Occipital lobe (tissue), 2 donors: Measurements from ENCODE around the gene ABHD8. TPM values are rescaled to one million over a fixed set of nuclear protein-coding genes. Genes with fewer than 3 reads are reported as not detected.
A peak's percentile ranks its signal among the peaks of the same experiment; 100 is the strongest.
"Not testable (repeated sequence)": the region's sequence is repeated elsewhere in the genome, so short reads cannot be mapped to it uniquely, and the experiment has no call there.

Experiments
- DNase-seq: peaks from one replicate; lab custom pipeline; 2025; lab: John Stamatoyannopoulos, UW
- total RNA-seq: library from RNA; depleted of rRNA; stranded (reverse); fragments of >200 nt; gene quantifications from one replicate; pipeline ENCODE4 v1.2.3, GENCODE V29; 2014

The ABHD8 gene
- total RNA-seq, 1 donor from 2014 or later, result 20.6 TPM

DNA sequence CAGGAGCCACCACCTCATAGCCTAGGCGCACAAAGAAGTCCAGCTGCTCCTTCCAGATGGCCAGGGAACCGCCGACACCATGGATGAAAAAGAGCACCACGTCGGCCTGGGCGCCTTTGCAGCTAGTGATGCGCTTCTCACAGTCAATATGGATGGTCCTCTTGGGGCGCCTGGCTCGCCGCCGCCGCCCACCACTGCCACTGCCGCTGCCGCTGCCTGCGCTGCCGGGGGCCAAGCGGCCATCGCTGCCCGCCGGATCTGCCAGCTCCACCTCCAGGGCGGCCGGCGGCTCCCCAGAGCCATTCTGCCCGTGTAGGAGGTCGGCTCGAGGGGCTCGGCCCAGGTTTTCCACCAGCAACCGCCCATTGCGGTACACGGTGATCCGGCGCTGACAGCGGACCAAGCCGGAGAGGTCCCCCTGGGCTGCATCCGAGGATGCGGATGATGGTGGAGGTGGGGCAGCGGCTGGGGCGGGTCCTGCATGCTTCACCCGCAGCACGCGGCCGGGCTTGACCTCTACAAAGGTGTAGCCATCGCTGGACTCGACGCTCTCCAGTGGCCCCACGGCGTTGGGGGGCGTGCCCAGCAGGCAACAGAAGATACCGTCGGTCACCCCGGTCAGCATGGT lies 2.1 kb downstream of the ABHD8 start:
- DNase-seq, result no peak

DNA sequence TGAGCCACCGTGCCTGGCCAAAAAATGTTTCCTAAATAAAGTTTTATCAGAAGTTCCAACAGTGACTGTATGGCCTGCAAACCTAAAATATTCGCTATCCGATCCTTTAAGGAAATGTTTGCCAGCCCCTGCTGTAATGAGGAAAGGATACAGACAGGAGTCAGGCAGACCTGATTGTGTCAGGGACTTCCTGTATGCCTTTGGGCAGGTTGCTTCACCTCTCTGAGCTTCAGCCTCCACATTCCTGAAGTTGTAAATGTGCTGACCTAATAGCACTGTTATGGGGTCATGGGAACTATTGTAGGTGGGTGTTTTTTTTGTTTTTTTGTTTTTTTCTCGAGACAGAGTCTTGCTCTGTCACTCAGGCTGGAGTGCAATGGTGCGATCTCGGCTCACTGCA lies 6.2 kb downstream of the ABHD8 start:
- no peak for DNase-seq

DNA sequence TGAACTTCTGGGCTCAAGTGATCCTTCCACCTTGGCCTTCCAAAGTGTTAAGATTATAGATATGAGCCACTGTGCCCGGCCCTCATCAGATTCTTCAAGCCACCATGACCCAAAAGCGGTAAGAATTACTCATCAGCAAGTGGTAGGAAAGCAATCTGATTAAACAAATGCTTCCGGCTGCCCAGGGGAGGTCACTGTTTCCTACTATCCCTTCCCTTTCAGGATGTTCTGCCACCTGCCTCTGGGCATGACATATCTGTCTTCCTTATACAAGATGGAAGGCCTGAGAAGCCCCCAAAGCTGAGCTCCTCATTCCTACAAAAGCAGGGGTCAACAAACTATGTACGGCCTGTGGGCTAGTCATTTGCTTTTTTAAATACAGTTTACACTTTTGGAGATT lies 7.0 kb downstream of the ABHD8 start:
- DNase-seq, result no peak

DNA sequence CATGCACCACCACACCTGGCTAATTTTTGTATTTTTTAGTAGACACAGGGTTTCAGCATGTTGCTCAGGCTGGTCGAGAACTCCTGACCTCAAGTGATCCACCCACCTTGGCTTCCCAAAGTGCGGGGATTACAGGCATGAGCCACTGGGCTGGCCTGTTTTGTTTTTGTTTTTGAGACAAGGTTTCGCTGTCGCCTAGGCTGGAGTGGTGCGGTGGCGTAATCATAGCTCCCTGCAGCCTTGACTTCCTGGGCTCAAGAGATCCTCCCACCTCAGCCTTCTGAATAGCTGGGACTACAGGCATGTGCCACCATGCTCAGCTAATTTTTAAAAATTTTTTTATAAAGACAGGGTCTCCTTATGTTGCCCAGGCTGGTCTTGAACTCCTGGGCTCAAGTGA lies 7.7 kb downstream of the ABHD8 start:
- DNase-seq, result not testable (repeated sequence)

DNA sequence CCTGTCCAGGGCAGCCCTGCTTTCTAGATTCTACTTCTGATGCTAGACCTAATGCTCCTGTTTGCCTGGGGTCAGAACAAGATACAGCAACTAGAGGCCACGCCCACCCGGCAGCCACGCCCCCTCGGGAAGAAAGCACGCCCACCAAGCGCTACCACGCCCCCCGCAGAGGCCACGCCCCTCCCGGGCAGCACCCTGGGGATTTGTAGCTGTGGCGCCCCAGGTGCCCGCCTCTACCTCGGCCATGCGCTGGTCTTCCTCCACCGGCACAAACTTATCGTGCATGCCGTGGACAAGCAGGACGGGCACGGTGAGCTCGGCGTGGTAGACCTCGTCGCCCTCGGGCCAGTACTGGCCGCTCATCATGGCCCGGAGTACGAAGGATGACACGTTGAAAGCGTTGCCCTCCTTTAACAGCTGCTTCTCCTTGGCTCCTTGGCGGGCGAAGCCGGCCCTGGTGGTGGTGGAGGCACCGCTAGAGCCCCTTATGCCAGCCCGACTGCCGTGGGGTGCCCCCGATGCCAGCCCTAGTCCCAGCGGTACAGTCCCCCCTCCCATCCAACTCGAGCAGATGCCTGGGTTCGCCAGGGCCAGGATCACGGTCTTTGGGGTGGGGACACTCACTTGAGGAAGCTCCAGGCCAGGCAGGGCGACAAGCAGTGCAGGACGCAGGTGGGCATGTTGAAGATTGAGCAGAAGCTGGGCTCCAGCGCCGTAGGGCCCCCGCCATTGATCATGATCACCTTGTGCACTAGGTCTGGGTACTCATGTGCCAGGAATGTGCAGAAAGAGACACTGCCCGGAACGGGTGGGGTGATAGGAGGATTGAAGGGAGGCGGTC lies 9.0 kb downstream of the ABHD8 start:
- DNase-seq, result no peak

DNA sequence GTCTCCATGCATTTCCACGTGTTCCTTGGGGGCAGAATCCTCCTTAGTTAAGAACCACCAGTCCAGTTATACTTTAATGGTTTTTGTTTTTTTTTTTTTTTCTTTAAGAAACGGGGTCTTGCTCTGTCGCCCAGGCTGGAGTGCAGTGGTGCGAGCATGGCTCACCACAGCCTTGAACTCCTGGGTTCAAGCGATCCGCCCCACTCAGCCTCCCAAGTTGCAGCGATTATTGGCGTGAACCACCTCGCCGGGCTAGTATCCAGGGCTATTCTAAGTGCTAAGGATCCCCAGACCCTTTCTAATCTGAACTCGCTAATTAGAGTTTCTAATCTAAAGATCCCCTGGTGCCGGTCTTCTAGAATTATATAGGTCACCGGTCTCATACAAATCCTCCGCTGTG lies 9.6 kb downstream of the ABHD8 start:
- no peak for DNase-seq

DNA sequence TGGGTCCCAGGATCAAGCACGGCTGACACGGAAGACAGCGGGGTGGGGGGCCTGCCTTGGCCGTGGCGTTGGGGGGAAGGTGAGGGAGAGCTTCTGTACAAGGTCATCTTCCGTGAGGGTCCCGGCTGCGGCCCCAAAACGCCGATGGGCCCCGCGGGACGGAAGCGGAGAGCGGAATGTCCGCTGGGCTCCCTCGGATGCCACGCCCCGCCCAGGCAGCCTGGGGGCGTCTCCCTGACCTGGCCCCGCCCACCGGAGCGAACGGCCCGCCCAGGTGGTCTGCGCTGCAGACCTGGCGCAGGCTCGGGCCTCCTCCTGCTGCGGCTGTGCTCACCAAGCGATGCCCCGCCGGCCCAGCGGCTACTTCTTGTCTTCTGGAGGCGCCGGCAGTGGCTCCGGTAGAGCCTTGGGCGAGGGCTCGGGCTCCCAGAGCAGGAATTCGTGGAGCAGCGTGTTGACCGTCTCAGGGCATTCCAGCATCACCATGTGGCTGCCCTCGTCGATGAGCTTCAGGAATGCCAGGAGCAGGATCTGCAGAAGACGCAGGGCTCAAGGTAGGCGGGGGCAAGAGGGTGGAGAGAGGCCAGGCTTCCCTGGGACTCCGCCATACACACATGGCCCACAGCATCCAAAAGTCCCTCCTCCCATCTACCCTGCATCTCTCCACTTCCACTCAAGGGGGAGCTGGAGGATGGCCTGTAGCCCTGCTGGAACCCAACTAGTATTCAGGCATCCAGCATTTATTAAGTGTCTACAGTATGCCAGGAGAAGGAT lies 10.7 kb downstream of the ABHD8 start:
- DNase-seq, result no peak

DNA sequence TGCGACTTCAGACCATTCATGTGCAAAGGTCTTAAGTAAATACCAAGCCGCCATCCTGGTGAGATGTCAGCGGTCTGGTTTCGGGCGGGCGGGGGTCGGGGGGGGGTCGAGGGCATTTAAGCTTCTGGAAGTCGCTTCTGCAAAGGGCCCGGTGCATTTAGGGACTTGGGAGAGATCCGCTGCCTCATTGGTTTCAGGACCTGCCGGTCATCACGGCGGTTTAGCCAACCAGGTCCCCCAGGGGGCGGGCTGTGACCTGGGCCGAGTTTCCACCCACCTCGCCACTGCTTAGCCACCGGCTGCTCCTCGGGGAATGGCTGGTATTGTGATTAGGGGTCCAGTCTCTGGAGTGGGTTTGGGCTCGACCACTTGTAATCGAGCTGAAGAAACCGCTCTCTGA lies 13.7 kb downstream of the ABHD8 start:
- DNase-seq, result no peak

DNA sequence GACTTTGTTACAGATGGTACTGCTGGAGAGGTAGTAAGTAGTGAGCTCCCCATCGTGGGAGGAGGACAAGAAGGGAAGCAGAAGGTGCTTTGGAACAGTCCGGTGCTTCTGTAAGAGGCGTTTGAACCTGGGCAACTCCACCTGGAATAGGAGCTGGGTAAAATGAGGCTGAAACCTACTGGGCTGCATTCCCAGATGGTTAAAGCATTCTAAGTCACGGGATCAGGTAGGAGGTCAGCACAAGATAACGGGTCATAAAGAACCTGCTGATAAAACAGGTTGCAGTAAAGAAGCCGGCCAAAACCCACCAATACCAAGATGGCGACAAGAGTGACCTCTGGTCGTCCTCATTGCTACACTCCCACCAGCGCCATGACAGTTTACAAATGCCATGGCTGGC lies 16.5 kb downstream of the ABHD8 start:
- DNase-seq, result no peak

DNA sequence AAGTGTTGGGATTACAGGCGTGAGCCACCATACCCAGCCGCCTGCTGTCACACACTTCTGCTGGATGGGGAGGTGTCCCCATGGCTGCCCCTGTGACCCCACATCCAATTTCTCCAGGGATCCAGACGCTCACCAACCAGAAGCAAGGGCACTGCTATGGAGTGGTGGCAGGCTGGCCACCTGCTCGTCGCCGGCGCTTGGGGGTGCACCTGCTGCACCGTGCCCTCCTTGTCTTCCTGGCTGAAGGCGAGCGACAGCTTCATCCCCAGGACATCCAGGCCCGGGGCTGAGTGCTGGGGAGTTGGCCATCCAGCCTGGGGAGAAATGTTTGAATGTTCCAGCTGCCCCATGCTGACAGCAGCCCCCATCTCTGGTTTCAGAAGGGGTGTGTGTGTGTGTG lies 17.0 kb downstream of the ABHD8 start:
- no peak for DNase-seq

DNA sequence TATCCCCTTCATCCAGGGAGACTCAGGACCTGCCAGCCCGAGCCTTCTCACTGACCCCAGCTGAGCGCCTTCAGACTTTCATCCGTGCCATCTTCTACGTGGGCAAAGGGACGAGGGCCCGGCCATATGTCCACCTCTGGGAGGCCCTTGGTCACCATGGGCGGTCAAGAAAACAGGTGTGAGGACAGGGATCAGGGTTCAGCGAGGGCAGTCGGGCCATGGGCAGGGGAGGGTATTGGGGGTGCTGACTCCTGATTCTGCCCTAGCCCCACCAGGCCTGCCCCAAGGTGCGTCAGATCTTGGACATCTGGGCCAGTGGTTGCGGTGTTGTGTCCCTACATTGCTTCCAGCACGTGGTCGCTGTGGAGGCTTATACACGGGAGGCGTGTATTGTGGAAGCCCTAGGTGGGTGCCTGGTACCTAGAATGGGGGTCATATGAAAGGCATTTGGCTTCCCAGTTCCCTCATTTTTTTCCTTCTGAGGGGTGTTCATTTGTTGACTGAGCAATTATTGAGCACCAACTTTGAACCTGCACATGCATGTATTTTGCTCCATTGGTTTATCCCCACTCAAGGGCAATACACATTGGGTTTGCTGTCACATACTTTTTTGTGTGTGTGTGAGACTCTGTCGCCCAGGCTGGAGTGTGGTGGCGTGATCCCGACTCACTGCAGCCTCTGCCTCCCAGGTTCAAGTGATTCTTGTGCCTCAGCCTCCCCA lies 17.6 kb downstream of the ABHD8 start:
- no peak for DNase-seq

DNA sequence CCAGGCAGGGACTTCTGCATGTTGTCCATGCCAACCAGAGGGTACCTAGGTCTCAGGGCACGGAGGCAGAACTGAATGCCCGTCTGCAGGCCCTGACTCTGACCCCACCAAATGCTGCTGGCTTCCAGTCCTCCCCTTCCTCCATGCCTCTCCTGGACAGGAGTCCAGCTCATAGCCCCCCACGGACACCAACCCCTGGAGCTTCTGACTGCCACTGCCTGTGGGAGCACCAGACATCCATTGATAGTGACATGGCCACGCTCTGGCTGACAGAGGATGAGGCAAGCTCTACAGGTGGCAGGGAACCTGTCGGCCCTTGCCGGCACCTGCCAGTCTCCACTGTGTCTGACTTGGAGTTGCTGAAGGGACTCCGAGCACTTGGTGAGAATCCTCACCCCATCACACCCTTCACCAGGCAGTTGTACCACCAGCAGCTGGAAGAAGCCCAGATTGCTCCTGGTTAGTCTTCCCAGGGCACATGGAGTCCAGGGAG lies 19.7 kb downstream of the ABHD8 start:
- DNase-seq, result no peak

DNA sequence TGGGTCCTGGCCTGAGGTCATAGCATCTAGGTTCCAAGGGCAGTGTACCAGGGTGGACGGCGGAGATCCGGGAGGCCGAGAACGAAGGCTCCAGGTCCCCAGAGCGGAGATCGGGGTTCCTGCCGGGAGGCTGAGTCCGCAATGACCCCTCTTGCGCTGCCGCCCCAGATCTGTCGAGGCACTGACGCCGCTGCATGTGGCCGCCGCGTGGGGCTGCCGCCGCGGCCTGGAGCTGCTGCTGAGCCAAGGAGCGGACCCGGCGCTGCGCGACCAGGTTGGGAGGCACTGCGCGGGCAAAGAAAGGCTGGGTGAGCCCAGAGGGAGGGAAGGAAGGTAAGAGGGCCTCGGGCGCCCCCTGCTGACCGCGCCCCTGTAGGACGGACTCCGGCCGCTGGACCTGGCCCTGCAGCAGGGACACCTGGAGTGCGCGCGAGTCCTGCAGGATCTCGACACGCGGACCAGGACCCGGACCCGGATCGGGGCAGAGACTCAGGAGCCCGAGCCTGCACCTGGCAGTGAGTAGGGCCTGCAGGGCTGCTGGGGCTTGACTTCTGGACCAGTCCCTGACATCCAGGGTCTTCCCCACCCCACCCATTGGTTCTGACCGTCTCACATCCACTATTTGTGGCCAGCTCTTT lies 20.6 kb downstream of the ABHD8 start:
- DNase-seq, result peak; percentile 60

DNA sequence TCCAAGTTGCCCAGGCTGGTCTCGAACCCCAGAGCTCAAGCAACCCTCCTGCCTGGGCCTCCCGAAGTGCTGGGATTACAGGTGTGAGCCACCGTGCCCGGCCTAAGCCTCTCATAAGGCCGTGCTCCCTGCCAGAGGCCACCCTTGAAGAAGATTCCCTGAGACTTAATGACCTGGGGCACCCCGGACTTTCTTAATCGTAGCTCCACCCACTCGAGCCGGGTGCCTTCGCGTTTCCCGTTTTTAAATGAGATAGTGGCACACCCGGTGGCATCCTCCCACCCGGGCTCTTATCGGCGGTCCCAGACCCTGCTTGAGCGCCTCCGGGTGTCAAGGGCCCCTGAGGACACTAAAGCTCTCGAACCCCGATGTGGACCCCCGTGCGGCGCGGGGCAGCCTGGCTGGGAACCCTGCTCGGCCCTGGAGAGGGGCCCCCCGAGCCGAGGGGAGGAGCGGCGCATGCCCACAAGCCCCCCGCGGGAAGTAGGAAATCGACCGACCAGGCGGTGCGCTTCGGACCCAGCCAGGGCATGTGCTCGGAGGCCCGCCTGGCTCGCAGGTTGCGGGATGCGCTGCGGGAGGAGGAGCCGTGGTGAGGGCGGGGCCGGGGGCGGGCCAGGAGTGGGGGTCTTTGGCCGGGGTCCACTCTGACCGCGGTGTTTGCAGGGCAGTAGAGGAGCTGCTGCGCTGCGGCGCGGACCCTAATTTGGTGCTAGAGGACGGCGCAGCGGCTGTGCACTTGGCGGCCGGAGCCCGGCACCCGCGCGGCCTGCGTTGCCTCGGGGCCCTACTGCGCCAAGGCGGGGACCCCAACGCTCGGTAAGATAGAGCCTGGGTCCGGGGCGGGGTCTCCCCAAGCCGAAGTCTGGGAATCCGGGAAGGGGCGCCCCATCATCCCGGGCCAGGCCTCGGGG lies 21.6 kb downstream of the ABHD8 start, which contains the start of gene ANKLE1:
TSS of gene ANKLE1 (plus strand) at position 511 of the 914 bp plus-strand sequence. CDS start at position 531, 20 bp downstream.
- no peak for DNase-seq

DNA sequence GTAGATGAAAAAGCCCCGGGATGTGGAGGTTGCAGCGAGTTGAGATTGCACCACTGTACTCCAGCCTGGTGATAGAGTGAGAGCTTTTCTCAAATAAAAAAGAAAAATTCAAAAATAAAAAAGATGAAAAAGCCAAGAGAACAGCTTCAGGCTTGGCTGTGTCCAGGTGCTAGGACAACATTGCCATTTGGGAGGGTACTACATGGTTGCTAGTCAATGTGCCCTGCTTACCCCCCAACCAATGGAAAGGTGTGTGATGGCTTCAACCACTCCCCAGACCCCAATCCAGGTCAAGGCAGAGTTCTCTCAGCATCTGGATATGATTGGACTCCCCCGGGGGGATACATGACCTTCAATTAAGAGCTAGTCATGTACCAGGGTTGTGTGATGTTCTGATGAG lies 23.8 kb downstream of the ABHD8 start:
- DNase-seq, result no peak

DNA sequence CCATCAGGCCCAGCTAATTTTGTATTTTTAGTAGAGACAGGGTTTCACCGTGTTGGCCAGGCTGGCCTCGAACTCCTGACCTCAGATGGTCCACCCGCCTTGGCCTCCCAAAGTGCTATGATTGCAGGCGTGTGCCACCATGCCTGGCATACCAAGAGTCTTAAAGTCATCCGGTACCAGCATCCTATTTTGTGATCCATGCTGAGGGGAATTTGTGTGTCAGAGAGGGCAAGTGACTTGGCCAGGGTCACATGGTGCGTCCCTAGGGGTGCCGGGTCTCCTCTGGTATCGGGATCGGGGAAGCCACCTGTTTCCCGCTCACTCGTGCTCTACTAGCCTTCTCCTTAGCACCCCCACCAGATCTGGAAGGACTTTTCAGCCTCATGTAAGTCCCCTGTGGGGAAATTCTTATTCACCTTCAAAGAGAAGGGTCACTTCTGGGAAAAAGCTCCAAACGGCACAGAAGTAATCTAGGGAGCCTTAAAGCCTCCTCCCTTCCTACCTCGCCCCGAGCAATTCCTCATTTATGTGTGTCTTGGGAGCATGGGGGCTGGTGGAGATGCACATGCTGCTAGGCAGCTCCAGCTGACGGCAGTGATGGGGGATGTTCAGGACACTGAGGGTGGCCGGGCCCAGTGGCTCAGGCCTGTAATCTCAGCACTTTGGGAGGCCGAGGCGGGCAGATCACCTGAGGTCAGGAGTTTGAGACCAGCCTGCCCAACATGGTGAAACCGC lies 27.6 kb downstream of the ABHD8 start:
- no peak for DNase-seq

DNA sequence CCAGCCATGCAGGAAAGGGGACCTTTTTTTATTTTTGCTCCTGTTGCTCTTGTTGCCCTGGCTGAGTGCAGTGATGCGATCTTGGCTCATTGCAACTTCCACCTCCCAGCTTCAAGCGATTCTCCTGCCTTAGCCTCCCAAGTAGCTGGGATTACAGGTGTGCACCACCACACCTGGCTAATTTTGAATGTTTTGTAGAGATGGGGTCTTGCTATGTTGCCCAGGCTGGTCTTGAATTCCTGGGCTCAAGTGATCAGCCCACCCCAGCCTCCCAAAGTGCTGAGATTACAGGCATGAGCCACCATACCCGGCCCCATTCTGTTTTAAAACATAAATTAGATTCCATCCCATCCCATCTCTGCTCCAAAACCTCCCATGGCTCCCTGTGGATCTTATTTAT lies 28.3 kb downstream of the ABHD8 start:
- DNase-seq, result not testable (repeated sequence)

DNA sequence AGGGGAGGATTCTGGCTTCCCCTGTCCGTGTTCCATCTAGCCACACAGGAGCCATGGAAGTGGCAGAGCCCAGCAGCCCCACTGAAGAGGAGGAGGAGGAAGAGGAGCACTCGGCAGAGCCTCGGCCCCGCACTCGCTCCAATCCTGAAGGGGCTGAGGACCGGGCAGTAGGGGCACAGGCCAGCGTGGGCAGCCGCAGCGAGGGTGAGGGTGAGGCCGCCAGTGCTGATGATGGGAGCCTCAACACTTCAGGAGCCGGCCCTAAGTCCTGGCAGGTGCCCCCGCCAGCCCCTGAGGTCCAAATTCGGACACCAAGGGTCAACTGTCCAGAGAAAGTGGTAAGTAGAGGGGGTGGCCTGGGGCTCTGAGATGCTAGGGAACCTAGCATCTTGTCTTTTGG lies 34.5 kb downstream of the ABHD8 start:
- DNase-seq, result no peak
